ENCODE data around the gene NECTIN3.

- no peak for TF ChIP-seq POLR2AphosphoS5 (IDR thresholded peaks at IDR 0.05; ENCODE audit: low read depth, low read length)
- no peak for TF ChIP-seq REST (IDR thresholded peaks at IDR 0.05; ENCODE audit: insufficient read depth in 1 of 2, low read depth in 2 of 2, low read length in 2 of 2)
- TF ChIP-seq TAF1 (IDR thresholded peaks at IDR 0.05; ENCODE audit: borderline replicate concordance, insufficient read depth, low read length): no peak
These were observed 84.9 kb downstream of the NECTIN3 start for GRCh38 chr3:111156517-111156916.
